ENCODE data around the gene IL1R1.

Gene IL1R1

DNA sequence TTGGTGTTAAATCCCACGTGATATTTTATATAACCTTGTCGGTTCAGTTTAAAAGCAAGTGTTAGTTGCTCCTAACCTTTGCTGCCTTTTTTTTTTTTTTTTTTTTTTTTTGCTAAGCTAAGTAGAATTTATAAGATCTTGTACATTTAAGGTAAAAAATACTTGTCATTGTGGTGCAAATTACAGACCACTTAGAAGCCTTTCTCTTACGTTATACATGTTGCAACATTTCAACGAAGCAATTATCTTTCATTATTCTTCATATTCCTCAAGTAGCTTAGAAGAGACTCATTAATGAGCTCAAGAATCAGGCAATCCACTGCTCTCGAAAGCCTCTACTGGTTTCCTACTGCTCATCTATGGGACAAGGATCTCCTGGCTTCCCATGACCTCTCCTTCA is 29.4 kb downstream of the IL1R1 start:
- DNase-seq (ENCODE audit: low spot score) = no peak

DNA sequence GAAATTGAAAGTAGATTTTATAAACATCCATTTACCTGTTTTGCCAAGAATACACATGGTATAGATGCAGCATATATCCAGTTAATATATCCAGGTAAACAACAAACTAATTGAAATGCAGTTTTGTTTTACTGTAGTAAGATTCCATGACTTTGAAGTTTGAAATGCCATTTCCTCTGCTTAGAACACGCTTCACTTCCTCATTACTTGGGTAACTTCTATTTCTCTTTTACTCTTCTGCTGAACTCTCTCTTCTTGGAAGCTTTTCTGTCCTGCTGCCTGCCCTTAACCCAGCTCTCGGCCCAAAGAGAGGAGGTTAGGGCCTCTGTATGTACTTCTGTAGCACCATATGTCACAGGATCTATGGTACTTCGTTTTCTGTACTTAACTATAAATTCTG is 30.2 kb downstream of the IL1R1 start:
- DNase-seq (ENCODE audit: low spot score) = no peak

DNA sequence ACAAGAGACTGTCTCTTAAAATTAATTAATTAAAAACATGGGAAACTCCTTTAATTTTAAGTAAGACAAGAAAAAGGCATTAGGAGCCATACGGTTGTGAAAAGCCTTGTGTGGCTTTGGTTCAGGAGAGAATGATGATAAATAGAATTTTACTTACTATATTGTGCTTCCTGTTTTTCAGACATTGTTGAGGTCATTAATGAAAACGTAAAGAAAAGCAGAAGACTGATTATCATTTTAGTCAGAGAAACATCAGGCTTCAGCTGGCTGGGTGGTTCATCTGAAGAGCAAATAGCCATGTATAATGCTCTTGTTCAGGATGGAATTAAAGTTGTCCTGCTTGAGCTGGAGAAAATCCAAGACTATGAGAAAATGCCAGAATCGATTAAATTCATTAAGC is 33.6 kb downstream of the IL1R1 start:
- DNase-seq (ENCODE audit: low spot score) = no peak

DNA sequence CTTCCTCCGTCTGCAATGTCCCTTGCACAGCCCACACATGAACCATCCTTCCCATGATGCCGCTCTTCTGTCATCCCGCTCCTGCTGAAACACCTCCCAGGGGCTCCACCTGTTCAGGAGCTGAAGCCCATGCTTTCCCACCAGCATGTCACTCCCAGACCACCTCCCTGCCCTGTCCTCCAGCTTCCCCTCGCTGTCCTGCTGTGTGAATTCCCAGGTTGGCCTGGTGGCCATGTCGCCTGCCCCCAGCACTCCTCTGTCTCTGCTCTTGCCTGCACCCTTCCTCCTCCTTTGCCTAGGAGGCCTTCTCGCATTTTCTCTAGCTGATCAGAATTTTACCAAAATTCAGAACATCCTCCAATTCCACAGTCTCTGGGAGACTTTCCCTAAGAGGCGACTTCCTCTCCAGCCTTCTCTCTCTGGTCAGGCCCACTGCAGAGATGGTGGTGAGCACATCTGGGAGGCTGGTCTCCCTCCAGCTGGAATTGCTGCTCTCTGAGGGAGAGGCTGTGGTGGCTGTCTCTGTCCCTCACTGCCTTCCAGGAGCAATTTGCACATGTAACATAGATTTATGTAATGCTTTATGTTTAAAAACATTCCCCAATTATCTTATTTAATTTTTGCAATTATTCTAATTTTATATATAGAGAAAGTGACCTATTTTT is 35.4 kb downstream of the IL1R1 start:
- DNase-seq (ENCODE audit: low spot score) = no peak

DNA sequence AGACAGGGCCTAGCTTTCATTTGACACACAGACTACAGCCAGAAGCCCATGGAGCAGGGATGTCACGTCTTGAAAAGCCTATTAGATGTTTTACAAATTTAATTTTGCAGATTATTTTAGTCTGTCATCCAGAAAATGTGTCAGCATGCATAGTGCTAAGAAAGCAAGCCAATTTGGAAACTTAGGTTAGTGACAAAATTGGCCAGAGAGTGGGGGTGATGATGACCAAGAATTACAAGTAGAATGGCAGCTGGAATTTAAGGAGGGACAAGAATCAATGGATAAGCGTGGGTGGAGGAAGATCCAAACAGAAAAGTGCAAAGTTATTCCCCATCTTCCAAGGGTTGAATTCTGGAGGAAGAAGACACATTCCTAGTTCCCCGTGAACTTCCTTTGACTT is 36.5 kb downstream of the IL1R1 start:
- no peak for DNase-seq (ENCODE audit: low spot score)

DNA sequence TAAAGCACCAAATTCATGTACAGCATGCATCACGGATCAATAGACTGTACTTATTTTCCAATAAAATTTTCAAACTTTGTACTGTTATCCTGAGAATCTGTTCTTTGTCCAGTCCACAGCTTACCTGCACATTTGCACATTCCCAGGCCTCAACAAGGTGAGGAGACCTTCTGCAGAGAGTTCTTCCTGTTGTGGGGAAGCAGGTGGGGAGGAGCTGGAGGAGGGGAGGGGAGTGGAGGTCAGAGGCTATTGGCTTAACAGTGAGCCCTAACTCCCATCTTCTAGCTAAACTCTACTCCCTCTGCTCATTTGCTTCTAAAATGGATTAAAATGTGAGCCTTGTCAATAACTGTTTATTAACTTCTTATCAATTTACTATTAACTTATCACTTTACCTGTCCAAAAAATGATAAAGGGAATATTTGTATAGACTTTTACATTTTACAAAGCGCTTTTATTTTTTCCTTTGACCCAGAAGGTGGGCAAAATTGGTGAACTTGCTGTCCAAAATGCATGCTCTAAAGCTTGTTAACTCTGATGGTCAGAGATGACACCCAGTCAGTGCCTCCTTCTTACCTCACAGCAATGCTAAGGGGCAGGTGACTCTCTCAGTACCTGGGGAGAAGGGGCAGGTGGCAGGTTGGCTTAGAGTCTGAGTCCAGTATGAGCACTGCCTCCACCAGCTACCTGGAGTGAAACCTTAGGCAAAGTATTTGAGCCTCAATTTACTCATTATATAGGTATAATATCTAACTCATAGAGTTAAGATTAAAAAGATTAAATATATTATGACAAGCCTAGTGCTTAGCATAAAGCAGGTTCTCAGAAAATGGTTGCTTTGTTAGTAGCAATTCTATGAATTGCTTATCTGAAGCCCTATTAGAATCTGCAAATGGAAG is 37.5 kb downstream of the IL1R1 start:
- DNase-seq (ENCODE audit: low spot score) = no peak

DNA sequence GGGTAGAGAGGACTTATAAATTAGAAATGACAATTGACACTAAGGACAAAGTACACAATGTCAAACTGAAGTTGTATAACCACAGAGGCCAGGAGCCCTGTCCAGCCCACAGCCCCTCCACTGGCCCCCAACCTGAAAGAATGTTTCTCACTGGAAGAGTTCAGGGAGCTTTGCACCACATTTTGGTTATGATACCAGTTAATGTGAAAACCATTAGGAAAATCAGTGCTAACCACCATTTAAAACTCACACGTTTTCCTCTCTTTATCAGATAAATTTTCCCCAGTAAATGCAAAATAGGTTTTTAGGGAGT is 38.1 kb downstream of the IL1R1 start:
- DNase-seq (ENCODE audit: low spot score) = no peak

DNA sequence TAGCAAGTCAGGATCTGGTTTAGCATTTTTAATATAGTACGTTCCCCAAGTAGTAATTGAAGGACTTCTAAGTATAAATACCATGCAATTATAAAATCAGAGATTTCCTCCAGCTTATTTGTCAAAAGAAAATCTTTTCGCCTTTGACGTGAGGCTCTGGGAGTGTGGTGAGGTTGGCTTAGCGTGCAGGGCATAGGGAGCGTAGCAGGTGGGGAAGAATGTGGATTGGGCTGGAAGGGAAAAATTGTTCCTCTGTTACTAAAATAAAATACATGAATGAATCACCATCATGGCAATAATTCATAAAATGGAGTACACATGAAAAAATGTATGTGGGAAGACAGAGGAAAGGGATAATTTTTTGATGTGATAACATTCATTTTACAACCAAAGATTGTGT is 38.8 kb downstream of the IL1R1 start:
- DNase-seq (ENCODE audit: low spot score) = no peak

DNA sequence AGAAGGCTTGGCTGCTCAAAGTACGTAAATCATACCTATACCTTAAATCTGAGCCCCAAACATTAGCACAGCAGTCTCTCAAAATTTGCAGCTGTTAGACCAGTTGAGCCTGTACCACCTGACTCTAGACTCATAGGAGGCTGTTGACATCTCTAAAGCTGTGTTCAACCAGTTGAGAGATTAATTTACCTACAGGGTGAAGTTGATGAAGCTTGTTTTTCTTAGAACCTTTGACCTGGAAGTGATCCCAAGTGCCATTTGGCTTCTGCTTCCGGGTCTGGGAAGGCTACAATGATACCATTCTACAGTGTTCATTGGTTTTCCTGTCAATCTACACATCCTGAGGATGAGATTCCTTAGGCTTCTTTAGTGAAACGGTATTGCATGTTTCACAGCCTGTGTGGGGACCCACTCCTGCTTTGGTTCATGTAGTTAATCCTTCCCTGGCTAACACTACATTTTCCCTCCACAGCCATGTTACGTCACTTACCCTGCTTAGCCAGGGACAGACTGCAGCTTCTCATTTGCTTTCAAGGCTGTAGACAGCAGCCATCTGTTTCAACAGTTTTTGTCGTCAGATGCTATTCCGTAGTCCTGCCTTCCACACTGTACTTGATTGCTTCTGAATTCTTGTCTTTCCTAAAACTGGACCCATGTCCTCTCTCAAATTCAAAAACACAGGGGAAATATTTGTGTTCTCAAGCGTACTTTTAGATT is 39.5 kb downstream of the IL1R1 start:
- DNase-seq (ENCODE audit: low spot score) = no peak

DNA sequence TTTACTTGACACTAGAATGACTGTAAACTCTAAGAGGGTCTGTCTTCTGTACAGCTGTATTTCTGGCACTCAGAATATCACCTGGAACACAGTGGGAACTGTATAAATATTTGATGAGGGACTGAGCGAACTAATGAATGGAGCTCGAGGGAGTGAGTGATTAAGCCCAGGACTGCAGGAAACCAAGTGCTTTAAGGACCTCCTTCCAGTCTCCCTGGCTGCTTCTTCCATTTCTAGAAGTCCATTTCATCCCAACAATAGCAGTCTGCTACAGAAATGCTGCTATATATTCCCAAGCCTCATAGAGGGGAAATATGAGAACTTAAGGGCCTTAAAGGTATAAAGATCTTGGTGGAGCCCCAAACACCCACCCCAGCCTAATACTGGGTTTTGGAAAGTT is 41.5 kb downstream of the IL1R1 start:
- no peak for DNase-seq (ENCODE audit: low spot score)

DNA sequence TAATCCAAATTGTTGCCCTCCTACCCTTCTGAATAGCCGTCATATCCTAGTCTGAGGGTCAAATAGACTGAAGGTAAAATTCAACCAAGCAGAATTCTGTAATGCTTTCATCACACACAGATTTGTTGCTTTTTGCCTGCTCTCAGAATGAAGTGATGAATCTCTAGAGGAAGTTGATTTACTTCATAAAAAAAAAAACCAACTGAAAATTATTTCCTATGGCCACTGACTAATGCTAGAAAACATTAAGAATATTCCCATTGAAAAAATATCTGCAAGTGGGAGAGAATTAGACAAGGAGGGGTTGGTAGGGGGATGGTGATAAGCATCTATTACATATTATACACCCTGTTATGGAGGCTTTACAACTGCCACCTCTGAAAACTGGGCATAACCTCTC is 42.0 kb downstream of the IL1R1 start:
- no peak for DNase-seq (ENCODE audit: low spot score)

DNA sequence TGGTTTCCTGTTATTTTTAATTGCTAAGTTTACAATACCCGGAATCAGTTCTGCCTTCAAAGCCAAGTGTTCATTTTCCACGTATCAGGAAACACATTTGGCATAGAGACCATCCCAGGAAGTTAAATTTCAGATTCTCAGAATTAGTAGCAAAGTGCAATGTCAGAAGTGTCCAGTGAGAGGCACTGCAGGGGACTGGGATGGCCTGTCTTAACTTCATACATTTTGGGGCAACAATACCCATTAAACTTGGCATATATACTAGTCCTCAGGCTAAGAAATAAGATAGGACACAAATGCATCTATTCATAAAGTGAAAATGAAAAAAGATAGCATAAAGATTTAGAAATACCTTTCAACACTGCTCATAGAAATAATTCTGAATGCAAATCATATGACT is 42.8 kb downstream of the IL1R1 start:
- DNase-seq (ENCODE audit: low spot score) = peak; percentile 63

DNA sequence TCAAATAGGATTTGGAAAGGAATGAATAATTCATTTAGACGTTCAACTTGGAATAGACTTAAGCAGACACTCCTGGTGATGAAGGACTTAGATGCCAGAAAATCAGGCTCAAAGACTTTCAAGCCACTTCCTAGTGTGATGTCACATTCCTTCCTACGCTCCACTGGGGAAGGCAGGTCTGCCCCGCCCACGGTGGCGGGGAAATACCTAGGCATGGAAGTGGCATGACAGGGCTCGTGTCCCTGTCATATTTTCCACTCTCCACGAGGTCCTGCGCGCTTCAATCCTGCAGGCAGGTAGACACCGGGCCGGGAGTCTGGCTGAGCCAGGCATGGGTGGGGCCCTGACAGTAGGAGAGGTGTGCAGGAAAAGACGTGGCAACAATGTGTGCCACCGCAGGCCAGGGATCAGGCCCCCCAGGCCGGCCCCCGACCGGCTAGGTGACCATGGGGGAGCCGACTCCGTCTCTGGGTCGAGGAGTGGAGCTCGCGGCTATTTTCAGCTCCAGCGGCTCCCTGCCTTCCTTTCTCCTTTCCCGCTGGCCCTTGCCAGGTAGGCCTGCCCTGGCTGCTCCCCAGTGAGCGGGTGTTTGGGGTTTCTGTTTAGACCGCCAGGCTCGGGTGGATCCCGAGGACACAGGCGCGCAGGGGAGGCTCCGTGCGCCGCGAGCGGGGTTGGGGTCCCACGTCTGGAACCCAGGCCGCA is 44.4 kb downstream of the IL1R1 start, which contains the start of gene IL1RL2:
Gene IL1RL2 (plus strand): TSS at position 233 of the 705 bp plus-strand sequence. CDS start 845 bp downstream, outside the sequence.
- no peak for DNase-seq (ENCODE audit: low spot score)

DNA sequence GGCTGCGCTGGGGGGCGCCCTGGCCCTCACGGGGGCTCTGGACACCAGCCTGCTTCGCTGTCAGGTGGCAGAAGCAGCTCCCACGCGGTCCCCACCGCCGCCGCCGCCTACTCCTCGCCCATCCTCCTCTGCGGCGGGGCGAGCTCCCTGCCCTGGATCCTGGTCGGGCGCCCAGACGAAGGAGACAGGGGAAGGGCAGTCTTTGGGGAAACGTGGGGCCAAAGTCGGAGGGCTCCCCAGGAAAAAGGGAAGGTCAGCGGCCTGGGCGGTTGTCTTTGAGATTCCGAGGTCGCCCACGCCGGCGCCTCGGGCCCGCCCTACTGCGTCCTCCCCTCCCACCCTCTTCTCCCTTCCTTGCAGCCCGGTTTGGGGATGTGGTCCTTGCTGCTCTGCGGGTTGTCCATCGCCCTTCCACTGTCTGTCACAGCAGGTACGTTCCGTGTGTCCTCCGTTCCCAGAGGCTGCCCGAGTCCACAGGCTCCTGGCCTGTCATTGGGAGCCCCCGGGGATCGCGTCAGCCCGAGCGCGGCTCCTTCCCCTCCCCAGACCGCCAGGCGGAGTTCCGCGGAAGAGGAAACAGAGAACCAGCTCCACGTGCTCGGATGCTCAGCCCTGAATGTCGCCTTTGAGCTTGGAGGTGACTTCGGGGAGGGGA is 45.1 kb downstream of the IL1R1 start:
- peak; percentile 13 for DNase-seq (ENCODE audit: low spot score)

DNA sequence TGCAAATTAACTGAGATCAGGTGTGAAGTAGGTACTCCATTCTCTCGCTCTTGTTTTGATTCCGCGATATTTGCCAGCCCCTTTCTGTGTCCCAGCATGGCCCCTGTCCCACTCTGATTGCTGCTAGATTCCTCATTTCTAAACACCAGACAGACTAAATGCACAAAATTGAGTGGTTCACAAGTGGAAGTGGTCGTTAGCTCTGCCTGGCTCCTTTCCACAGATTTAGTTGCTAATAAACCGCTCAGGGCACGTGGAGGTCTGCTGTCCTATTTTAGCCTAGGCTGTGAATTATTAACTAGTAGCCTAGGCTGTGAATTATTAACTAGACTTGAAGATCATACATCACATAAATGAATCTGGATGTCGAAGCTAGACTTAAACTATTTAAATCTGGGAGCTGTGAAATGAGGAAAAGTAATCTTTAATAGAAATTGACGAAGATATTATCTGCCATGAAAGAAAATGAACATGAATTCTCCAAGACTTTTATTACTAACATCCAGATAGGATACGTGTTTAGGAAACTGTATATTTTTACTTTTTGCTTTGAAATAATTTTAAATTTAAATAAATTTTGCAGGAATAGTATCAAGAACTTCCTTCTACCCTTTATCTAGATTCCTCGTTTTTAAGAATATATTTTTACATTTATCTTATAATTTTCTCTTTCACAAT is 48.0 kb downstream of the IL1R1 start:
- DNase-seq (ENCODE audit: low spot score) = no peak

DNA sequence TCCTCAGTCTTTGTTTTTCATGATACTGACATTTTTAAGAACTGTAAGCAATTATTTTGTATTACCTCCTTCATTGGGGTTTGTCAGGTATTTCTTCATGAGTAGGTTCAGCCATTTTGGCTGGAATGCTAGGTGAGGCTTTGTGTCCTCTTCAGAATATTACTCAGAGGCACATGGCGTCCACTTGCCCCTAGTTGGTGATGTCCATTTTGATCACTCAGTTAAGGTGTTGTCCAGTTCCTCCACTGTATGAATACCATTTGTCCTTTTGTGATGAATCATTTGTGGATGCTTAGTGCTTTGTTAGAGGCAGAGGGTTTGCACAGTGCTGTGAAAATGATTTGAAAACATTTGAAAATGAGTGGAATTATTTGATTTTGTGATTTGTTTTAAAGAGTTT is 49.0 kb downstream of the IL1R1 start:
- DNase-seq (ENCODE audit: low spot score) = no peak

DNA sequence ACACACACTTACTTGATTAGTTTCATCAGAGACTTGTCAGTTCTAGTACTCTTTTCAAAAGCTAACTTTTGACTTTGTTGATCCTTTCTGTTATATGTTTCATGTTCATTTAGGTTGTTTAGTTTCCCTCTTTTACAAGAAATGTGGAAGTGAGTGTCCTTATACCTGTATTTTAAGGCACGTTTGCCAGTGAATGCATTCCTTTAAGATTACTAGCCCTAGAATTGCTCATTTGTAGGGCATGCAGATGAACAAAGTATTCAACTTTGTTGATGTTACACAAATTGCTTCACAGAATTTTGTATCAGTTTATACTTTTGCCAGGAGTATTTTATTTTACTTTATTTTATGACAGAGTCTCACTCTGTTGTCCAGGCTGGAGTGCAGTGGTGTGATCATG is 50.5 kb downstream of the IL1R1 start:
- no peak for DNase-seq (ENCODE audit: low spot score)

DNA sequence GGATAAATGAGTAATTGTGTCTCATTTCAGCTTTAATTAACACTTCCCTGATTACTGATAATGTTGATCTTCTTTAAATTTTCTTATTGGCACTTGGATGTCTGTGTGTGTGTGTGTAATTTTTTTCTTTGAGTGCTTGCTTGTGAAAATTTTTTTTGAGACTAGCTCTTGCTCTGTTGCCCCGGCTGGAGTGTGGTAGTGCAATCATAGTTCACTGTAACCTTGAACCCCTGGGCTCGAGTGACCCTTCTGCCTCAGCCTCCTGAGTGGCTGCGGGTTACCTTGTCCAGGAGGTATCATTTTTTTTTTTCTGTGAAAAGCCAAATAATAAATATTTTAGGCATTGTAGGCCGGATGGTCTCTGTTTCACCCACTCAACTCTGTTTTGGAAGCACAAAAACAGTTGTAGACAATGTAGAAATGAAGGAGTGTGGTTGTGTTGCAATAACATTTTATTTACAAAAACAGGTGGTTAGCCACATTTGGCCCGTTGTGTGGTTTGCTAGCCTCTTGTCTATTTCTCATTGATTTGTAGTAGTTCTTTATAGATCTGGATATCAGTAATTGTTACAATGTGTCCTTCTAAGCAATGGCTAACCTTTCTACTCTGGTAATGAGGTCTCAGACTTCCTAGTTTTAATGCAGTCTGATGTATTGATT is 52.2 kb downstream of the IL1R1 start:
- no peak for DNase-seq (ENCODE audit: low spot score)

DNA sequence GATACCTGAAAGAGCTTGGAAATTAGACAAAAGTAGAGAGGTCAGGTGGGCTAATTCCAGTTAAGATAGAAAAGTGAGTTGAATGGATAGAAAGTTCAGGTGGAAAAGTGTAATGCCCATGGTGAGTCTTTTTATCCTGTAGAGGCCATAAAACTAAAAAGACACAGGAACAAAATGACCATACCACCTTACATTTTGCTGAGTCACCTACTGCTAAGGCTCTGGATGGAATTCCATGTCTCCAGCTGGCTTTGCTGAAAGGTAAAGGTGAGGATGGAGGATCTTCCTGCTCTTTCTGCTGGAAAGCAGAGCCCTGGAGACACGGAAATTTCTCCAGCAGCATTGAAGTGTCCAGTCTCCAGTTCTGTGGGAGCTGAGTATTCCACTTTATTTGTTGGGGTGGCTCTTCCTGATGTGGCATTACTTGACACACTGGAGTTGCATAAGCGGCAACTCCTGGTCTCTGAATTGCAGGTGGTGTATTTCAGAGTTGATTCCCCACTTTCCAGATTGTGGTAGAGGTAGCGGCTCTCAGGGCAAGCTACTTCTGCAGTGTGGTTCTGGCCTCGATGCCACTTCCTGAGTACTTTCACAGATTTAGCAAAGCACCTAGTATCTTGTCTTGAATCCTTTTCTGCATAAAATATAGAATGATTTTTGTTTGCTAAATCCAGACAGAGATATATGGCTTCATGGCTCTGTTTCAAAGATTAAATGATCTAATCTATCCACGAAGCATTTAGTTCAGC is 55.0 kb downstream of the IL1R1 start:
- DNase-seq (ENCODE audit: low spot score) = no peak

DNA sequence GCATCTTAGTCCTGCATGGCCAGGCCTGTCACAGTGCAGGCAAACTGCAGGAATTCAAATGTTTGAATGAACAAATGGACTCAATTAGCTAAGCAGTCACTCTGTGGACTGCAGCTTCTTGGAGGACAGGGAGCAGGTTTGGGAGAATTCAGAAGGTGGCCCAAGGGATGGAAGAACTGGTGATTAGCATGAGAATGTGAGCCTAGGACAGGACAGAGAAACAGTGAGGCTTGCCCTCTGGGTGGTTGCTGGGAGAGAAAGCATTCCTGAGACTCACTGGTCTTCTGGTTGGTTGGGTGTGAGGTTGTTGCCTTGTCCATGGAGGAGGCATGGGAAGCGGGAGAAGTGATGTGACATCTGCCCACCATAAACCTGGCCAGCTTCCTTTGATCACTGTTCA is 58.0 kb downstream of the IL1R1 start:
- DNase-seq (ENCODE audit: low spot score) = no peak

Data from CD4-positive, alpha-beta T cell treated with Interleukin-2 at 100 ng/mL for 4 hours (primary cell).